Stomach (tissue), 4 donors: ENCODE data around the gene TAC4.

Experiments used
- EP300 ChIP-seq: sonication (generic); formaldehyde crosslinking; IDR thresholded peaks from one replicate; pipeline ENCODE4 v1.6.1; 2017; ENCODE audit warnings: antibody characterized with exemption
- POLR2A ChIP-seq, 4 donors: fragments of 450-650 bp; IDR thresholded peaks; one replicate each; pipeline ENCODE4 v1.6.1; 2016; ENCODE audit warnings: antibody characterized with exemption in 4 of 4, control low read depth in 2 of 4, mild to moderate bottlenecking in 1 of 4, moderate library complexity in 1 of 4
- TF ChIP-seq, protein P1 (sequence below), 7 experiments: fragments of 450-650 bp in 4 of 7; fragments of 200-600 bp in 3 of 7; sonication (generic) in 3 of 7; IDR thresholded peaks; one replicate each; pipeline ENCODE4 v1.5.1; 2016 to 2019; ENCODE audit warnings: antibody characterized with exemption in 7 of 7, control low read depth in 2 of 7, mild to moderate bottlenecking in 1 of 7

DNA sequence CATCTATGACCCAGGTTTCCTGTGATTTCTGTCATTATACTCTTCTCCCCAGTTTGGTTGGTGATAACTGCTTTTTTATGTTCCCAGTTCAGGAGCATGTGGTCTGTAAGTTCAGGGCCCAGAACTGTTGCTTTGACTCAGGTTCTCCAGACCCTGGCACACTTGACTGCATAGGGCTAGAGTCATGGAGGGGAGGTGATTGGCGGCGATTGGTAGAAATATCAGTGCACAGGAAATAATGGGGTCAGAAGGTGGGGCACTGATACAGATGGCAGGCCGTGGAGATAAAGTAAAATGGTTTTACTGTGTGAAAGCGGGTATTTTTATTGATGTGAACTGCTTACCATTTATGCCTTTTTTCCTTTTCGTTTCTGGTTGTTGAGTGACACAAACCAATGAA, 28.7 kb downstream of the TAC4 start:
- TF ChIP-seq, protein P1, sequence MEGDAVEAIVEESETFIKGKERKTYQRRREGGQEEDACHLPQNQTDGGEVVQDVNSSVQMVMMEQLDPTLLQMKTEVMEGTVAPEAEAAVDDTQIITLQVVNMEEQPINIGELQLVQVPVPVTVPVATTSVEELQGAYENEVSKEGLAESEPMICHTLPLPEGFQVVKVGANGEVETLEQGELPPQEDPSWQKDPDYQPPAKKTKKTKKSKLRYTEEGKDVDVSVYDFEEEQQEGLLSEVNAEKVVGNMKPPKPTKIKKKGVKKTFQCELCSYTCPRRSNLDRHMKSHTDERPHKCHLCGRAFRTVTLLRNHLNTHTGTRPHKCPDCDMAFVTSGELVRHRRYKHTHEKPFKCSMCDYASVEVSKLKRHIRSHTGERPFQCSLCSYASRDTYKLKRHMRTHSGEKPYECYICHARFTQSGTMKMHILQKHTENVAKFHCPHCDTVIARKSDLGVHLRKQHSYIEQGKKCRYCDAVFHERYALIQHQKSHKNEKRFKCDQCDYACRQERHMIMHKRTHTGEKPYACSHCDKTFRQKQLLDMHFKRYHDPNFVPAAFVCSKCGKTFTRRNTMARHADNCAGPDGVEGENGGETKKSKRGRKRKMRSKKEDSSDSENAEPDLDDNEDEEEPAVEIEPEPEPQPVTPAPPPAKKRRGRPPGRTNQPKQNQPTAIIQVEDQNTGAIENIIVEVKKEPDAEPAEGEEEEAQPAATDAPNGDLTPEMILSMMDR (IDR thresholded peaks at IDR 0.05), result no peak
- TF ChIP-seq POLR2A (IDR thresholded peaks at IDR 0.05) (no peak), EP300 (no peak)
